ENCODE results near the gene FBXW9.

- no peak for TF ChIP-seq RAD21 (IDR thresholded peaks at IDR 0.05; ENCODE audit: low read depth)
- TF ChIP-seq FOSL1 (IDR thresholded peaks at IDR 0.05; ENCODE audit: low read depth), result no peak
- no peak for TF ChIP-seq CTCF (IDR thresholded peaks at IDR 0.05 in 2 of 3, conservative IDR thresholded peaks at IDR 0.05 in 1 of 3; ENCODE audit: borderline replicate concordance in 1 of 3, insufficient read depth in 1 of 3, low read depth in 2 of 3, low read length in 2 of 3)
- TF ChIP-seq SRF (IDR thresholded peaks at IDR 0.05; ENCODE audit: low read depth), result no peak
- TF ChIP-seq ATF3 (IDR thresholded peaks at IDR 0.05), result no peak
- no peak for TF ChIP-seq SIN3A (IDR thresholded peaks at IDR 0.05; ENCODE audit: low read depth)
- no peak for TF ChIP-seq POLR2A (IDR thresholded peaks at IDR 0.05; ENCODE audit: borderline replicate concordance, extremely low read depth, insufficient read depth, insufficient read length)
- TF ChIP-seq SP1 (IDR thresholded peaks at IDR 0.05; ENCODE audit: low read depth), result no peak
- TF ChIP-seq EZH2 (IDR thresholded peaks at IDR 0.05), result no peak
Observed at GRCh38 chr19:12727745-12728433, 31.5 kb upstream of the FBXW9 start.
